LoVo (cell line): Measurements from ENCODE around the gene PPIL3.
"Not testable (repeated sequence)": the region's sequence is repeated elsewhere in the genome, so short reads cannot be mapped to it uniquely, and the experiment has no call there.

Experiments used
- DNase-seq: peaks from one replicate; pipeline ENCODE4 v3.0.0-alpha.2; 2016; ENCODE audit warnings: low spot score

The PPIL3 gene

DNA sequence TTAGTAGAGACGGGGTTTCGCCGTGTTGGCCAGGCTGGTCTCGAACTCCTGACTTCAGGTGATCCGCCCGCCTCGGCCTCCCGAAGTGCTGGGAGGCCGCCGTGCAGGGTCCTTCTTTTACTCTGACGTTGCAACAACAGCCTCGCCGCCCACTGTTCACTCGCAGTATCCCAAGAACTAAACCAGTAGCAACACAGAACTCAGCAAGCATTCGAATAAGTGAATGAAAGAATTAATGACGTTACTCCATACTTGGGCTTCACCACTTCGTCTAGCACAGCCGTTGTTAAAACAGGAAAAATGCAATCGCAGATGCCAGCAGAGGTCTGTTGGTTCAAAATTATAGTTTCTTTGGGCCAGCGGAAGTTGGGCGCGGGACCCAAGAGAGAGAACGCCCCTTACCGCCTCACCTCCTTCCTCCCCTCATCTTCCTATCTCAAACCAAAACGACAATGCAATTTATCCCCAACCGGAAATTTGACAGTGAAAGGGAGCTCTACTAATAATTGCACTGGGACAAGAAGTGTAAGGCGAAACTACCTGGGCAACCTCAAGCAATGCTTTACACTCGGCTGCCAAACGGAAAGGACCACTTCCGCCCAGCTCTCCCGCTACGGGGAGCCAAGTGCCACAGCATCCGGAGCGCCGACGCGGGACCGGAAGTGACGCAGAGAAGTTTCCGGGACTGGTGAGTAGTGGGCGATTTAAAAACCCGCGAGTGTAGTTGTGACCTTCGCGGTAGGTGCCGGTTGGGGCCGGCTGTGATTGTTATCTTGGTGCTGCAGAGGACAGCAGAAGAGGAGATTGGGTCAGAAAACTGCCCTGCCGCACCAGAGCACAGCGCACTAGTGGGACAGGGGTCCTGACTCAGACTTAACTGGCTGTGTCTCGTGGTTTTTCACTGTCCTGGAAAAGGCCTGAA is at the start of gene PPIL3, which contains the start of gene NIF3L1:
Gene PPIL3, minus strand, starts transcription at position 374 of the 922 bp plus-strand sequence. CDS start 1,462 bp downstream, outside the sequence.
Gene NIF3L1, plus strand, starts transcription at position 668 of the 922 bp plus-strand sequence. CDS start 2,573 bp downstream, outside the sequence.
- DNase-seq, result peak; percentile 96

DNA sequence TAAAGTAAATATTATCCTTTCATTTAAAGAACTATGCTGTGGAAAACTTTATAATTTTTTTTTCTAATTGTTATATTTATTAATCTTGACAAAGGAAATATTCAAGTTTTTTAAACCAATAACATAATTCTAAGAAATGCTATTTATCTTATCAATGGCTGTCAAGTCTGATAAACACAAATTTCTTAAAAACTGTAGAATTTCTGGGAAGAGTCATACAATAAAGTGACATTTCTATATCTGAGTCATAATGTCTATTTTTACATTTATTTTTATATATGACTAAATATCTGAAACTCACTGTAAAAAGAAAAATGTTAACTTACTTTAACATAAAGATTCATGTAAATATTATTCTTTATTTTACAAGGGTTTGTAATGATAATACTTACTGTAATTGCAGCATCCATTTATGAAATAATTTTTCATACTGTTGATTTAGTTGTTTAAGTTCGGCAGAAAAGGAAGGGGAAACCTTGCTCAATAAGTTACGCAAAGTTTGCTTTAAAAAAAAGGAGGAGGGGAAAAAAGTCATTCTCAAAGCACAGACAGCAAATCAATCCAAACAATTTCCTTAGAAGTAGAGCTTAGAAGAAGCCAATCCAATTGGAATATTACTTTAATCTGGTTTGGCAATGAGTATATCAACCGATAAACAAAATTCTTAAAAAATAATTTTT is 42.2 kb upstream of the PPIL3 start:
- DNase-seq, result no peak

DNA sequence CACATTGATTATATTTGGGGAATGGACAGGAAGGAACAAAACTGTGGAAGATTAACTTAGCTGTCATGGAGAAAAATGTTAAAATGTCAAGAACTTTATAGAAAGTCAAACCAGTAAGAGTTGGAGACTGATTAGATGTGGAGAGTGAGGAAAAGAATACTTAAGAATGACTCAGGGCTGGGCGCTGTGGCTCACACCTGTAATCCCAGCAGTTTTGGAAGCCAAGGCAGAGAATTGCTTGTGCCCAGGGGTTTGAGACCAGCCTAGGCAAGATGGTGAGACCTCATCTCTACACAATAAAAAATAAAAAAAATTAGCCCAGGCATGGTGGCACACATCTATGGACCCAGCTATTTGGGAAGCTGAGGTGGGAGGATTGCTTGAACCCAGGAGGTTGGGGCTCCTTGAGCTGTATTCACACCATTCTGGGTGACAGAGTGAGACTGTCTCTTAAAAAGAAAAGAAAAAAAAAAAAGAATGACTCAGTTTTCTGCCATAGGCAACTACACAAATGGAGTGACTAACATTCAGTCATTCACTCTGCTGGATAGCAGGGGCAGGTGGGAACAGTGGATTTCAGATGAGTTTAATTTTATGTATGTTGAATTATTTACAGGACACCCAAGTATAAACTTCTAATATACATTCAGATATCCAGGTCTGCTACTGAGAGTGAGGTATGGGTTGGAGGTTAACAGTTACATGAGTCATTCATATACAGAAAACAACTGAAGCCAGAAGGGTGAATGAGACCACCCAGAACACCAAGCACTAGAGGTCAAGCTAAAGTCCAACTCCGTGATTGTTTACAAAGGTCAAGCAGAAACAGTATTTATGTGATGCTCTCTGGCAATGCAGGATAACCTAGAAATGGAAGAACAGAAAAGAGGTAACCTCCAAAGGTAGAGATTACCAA is 40.7 kb upstream of the PPIL3 start:
- no peak for DNase-seq

DNA sequence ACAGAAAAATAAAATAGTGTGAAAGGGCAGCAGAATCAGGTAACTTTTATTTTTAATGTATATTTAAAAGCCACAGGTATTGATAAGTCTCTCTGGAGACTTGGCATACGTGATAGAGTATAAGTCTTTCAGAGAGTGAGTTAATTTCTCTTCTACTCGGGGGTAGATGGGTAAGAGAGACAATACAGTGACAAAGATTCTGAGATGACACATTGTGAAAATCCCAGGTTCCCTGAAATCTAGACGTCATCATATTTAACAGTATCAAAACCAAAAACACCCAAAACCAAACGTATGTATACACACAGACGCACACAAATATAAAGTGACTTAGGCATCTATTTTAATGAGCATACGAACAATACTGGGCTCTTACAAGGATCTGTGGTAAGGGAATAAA is 33.6 kb upstream of the PPIL3 start:
- DNase-seq, result no peak

DNA sequence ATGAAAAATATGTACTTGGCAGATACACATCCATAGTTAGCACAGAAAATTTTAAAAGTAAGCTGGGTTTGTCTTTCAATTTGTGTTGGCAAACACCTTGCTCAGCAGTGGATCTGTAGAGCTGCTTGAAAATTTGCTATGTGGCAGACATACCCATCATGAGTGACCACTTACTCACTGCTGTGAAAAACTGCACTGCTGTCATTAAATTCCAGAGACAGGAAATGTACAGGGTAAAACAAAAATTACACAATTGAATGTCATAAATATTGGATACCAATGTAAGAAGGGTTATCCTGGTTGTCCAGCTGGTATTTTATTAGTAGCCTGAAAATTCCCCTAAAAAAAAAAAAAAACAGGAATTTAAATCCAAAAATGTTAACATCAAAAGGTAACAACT is 24.8 kb upstream of the PPIL3 start:
- DNase-seq, result no peak

DNA sequence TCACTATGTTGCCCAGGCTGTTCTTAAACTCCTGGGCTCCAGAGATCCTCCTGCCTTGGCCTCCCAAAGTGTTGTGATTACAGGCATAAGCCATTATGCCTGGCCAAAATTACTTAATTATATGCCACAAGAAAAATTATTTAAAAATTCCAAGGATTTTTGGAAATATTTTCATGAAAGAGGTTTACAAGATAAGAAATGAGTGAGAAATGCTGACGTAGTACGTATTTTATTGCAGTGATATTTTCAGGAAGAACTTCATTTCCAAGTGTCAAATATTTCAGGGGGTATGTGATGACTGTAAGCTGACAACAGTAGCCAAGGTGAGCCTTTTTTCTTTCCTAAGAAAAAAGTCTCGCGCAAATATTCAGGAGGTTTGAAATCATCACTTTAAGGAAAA is 21.1 kb upstream of the PPIL3 start:
- no peak for DNase-seq

DNA sequence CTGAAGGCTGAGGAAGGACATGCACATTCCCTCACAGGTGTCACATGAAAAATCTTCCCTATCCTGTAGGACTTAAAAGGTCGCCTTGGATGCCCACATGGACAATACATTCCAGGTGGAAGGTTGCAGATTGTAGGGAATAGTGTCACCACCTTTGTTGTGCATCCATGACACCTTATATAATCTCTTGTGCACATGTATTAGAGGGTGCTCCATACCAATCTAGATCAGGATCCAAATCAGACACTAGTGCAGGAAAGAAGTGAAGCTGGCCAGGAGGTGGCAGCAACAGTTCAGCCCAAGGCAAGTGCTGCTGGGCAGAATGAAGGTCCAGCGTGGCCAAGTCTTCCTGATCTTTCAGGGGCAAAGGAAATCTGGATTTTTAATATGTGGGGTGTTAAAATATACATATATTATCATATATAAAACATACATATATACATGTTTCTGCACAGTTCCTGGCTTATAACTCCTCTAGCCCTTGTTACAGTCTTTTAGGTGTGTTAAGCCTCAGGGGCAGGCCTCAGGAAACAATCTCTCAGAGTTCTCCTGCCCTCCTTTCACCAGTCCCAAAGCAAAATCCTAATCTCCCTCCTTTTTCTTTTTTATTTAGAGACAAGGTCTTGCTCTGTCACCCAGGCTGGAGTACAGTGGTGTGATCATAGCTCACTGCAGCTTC is 16.9 kb upstream of the PPIL3 start:
- DNase-seq, result peak; percentile 64

DNA sequence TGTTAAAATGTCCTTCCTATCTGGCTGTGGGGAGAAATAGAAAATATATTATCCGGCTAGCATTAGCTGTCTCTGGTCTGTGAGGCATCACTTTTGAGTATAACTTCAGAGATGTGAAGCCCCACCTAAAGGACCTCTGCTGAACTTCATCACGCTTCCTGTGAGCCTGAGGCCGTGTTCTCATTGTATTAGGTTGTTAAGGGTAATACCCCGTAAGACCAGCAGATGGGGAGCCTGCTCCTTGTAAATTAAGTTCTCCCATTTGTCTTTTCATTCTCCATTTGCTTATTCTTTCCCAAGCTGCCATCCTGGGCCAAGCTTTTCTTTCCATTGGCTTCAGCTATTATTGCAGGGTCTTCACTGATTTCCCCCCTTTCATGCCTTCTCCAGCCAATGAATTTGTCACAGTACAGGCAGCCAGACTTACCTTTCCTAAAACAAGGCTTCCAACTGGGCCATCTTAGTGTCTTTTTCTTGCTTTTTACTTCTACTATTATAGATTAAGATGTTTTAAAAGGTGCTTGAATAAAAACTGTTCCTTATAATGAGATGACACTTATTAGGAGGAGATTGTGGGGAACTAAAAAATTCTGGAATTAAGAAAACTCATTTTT is 12.7 kb upstream of the PPIL3 start:
- DNase-seq, result peak; percentile 89

DNA sequence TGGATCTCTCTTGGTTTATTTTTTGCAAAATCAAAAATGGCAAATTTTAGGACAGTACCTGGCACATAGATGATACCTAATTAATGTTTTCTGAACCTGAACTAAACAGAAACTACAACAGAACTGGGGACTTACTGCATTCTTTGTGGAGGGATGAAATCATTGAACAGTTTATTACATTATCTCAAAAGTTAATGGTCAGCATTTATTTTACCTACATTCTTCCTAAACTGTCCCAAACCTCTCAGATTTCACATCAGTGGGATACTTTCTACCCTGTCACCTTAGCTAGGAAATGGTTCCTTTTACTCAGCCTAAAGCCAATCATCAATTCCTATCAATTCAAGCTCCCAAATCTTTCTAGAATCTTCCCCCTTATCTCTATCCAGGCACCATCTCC is 10.6 kb upstream of the PPIL3 start:
- no peak for DNase-seq

DNA sequence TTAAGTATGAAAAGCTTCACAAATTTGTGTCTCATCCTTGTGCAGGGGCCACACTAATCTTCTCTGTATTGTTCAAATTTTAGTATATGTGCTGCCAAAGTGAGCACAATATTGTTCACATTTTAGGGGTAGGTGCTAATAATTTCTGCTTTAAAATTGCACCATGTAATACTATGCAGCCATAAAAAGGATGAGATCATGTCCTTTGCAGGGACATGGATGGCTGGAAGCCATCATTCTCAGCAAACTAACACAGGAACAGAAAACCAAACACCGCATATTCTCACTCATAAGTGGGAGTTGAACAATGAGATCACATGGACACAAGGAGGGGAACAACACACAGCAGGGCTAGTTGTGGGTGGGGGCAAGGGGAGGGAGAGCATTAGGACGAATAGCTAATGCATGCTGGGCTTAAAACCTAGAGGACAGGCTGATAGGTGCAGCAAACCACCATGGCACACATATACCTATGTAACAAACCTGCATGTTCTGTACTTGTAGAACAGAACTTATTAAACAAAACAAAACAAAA is 7.1 kb downstream of the PPIL3 start:
- DNase-seq, result not testable (repeated sequence)

DNA sequence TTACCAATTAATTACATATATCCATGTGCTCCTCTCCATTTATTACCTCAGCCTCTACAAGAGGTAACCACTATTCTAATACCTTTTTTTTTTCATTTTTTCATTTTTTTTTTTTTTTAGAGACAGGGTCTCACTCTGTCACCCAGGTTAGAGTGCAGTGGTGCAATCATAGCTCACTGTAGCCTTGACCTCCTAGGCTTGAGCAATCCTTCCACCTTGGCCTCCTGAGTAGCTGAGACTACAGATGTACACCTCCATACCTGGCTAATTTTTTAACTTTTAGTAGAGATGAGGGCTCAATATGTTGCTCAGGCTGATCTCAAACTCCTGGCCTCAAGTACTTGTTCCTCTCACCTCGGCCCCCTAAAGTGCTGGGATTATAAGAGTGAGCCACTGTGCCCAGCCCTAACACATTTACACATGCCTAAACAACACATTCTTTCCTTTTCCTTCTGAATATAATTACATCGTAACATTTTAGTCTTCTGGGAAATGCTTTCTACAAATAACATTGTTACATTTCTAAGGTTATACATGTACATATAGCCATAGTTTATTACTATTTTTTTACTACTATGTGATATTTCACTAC is 10.5 kb downstream of the PPIL3 start:
- DNase-seq, result no peak

DNA sequence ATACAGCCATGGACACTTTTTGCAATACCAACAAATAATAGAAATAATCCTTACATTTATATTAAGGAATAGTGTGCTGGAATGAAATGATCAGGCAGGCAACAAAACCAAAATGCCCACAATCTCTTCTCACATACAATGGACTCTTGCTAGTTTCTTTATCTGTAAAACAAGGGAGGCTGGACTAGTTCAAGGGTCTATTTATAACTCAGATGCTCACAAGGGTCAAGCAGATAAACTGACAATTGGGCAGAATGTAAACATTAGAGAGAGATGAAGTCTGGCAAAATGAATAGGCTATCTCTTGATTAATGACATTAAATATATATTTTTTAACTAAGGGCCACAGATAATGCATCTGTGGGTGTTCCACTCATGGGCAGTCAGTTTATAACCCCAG is 11.4 kb downstream of the PPIL3 start:
- DNase-seq, result no peak

DNA sequence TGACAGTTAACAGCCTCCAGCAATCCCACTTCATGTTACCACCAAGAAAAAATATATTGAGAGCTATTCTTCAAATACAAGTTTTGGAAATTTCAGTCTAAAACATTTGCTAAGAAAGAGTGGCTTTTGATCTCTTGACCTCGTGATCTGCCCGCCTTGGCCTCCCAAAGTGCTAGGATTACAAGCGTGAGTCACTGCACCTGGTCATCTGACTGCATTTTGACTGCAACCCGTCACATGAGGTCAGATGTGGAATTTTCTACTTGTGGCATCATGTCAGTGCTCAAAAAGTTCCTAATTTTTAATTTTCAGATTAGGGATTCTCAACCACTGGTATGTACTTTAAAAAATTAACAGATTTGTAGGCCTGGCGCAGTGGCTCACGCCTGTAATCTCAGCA is 15.3 kb downstream of the PPIL3 start:
- DNase-seq, result no peak

DNA sequence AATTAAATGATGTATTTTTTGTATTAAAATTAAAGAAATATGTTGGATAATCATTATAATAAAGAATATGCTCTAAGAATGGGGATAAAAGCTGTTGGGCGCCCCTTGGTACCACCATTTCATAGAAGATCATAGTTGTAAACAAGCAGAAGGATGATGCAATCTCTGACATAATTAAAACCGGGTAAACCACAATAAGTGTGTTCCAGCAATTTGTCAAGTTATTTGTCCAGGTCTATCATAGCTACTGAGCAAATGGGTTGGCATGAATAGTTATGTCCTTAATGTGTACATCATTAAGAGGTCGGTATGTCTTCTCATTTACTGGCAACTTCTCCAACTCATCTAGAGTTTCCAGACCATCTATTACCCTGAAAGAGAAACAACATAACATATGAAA is 17.7 kb downstream of the PPIL3 start:
- DNase-seq, result no peak

DNA sequence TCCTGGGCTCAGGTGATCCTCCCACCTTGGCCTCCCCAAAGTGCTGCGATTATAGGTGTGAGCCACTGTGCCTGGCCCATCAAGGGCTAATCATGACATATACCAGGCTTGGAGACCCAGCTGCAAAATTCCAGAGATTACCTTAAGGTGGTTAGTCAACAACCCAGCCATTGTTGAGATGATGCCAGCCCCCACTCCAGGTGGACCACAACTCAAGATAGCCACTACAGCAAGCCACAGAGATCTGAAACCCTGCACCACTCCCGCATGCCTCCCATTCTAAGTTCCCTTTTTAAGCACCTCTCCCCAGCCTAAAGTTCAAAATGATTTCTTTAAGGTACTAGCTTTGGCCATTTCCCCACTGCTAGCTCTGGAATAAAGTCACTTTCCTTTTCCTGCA is 19.9 kb downstream of the PPIL3 start:
- no peak for DNase-seq

DNA sequence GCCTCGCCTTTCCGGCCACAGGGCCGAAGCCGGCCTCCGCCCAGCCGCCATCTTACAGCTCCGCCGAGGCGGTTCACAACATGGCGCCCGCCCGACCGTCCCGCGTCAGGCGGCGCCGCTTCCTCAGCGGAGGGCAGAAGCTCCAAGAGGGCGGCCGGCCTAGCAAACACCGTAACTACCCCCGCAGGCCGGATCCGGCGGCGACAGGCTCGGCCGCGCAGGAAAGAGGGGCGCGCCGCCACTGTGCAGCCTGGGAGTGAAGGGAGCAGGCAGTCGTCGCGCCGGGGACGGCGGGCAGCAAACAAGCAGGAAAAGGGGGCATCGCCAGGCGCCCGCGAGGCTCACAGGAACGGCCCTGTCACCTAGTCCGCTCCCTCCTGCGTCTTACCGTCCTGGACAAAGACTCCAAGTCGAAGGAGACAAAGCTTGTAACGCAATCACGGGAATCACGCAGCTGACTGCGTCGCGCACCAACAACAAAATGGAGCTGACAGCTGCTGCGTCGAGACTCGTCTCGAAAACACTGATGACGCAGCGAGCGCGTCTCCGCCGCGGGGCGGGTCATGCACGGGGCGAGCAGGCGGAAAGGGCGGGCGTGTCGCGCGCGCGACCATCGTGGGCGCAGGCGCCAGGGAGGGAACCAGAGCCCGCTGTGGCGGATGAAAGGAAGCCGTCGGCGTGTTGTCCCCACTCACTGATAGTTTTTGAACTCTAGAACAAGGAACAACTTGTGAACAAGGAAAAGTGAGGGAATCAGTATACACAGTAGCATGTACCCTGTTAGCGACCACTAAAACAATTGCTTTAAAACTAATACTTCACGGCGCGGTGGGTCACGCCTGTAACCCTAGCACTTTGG is 24.5 kb downstream of the PPIL3 start, which contains the start of gene CLK1:
Gene CLK1, minus strand, starts transcription at position 483 of the 859 bp plus-strand sequence. CDS start 2,796 bp downstream, outside the sequence.
- peak; percentile 92 for DNase-seq

DNA sequence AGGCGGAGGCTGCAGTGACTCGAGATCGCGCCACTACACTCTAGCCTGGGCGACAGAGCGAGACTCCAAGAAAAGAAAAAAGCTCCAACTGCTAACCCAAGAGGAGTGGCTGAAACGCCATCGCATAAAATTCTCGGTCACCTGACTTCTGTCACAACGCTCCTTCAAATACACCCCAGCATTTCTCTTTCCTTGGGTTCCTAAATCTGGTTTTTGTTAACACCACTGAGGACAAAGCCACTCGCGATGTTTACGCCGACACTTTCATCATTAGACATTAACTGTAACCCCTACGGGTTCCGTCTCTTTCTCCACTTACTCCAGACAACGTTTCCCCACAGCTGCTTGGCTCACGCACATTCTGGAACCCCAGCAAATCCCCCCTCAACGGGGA is 25.1 kb downstream of the PPIL3 start:
- no peak for DNase-seq

DNA sequence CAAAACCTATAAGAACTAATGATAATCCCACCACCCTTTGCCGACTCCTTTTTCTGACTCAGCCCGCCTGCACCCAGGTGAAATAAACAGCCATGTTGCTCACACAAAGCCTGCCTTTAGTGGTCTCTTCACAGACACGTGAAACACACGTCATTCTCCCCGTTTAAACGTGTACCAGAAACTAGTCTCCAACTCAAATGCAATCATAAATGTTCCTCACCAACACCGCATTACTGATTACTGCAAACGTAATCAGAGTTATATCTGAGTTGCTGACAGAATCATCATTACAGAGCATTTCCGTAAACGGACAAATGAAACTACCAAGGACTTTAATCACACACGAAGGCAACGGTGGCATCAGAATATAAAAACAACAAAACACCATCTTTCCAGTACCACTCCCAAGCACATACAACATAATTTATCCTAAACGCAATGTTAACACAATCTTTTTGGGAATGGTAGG is 26.3 kb downstream of the PPIL3 start:
- DNase-seq, result no peak

DNA sequence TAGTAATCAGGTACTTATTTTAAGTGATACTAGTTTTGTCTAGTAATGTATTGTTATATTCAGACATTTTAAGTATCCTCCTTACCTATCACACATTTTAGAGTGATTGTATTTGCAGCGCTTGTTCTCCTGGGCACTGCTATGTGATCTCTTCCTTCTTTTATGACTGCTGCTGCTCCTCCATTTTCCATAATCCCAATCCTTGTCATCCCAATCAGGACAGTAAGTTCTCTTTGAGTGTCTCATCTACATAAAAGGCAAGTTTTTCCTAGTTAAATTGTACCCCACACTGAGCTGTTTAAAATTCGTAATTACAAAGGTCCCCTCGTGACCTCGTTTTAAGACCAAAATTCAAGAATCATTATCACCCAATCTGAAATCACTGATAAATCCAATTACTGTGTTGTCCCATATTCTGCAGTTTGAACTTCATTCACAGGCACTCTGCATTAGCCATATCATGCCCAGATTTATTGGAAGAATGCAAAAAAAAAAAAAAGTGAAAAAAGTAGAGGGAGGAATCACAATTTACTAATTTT is 27.2 kb downstream of the PPIL3 start:
- no peak for DNase-seq
